ENCODE data around the gene ZNF135.

ZNF135 gene

DNA sequence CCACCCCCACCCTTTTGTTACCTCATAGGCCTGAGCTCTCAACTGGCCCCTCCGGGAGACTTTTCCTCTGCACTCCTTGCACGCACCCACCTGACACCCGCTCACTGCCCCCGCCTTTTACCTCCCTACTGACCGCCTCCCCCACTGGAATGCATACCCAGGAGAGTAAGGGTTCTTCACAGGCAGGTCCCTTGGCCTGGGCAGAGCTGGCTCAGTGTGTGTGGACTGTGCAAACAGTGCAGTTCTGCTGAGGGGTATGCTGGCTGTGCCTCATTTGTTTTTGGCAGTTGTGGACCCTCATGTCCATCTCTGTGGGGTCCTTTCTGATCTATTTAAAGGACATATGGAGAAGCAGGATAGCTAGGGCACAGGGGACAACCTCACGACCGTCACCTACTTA is 34.0 kb downstream of the ZNF135 start:
- DNase-seq (ENCODE audit: low spot score) = no peak

DNA sequence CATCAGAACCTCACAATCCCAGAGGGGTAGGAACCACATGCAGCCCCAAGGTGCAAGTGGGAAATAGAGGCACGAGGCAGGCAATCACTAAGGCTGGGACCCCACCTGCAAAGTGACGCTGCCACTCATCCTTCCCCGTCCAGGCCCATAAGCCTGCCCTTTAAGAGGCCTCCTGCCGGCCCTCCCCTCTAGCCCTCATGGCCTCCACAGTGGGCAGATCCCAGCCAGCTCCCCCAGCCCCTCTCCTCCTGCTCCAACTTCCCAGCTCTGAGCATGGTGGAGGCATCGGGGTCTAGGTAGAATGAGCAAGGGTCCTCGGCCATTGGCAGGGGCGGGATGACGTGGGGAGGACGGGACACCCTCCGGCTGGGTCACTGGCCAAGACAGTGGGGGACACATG is 36.2 kb downstream of the ZNF135 start:
- DNase-seq (ENCODE audit: low spot score) = no peak

DNA sequence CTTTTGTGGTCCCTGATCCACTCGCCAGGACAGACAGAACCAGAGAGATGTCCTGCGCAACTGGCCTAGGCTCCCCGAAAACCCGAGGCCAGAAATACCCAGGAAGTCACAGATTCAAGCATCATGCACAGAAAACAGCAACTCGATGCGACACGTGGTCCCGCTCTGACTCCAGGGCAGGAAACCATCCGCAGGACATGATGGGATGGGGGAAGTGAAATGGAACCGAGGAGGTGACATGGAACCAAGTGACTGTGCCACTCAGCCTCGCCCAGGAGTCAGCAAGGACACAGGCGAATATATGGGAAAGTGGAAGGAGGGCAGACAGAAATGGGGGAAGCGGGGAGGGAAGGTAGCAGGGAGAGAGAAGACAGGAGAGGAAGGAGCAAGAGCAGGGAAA is 37.8 kb downstream of the ZNF135 start:
- no peak for DNase-seq (ENCODE audit: low spot score)

DNA sequence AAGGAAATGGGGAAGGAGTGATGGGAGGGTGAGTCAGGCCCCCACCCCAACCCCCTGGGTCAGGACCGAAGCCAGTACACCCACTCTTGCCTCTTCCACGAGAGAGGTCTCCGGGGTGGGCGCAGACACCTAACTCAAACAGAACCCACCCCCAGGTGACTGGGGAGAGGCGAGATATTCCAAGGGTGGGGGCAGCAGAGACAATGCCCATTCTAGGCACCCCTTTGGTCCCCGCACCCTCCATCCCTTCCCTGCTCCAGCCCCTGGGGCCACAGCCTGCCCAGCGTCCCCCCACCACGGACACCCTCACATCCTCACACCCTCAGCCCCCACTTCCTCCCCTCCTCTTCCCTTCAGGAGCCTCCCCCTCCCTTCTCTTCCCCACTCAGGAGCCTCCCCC is 38.3 kb downstream of the ZNF135 start:
- no peak for DNase-seq (ENCODE audit: low spot score)

DNA sequence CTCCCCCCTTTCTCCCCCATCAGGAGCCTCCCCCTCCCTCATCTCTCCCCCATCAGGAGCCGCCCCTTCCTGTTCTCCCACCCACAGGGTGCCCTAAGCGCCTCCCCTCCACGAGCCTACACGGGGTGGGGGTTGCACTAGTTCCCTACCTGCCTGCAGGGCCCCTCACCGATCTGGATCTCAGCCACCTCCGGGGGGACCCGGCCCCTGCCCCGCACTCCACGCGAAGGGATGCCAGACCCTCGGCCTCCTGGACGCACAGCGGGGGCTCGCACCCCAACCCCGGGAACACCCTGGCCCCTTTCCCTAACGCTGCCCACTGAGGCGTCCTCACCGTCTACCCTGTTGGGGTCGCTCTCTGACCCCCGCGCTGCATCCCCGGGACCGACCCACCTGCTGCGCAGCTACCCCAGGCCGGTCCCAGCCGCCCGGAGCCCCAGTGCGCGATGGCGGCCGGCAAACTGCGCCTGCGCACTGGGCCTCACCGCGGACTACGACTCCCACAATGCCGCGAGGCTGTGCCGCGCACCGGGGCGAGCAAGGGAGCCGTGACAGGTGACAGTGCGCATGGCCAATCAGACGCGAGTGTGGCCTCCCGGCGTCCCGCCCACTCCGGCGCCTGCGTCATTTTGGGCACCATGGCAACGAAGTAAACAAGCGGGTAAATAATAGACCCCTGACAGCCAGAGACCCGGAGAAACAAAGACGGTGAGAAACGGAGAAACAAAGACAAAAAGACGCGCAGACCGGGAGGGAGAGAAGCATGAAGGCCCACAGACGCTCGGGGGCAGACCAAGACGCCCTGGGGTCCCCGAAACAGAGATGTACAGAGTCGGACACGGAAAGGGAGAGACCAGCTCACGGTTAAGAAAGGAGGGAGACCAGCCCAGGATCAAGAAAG is 38.9 kb downstream of the ZNF135 start, which contains the start of gene ZSCAN18:
Gene ZSCAN18, minus strand, starts transcription at position 451 of the 901 bp plus-strand sequence. CDS start 7,964 bp downstream, outside the sequence.
- DNase-seq (ENCODE audit: low spot score) = peak; percentile 98

DNA sequence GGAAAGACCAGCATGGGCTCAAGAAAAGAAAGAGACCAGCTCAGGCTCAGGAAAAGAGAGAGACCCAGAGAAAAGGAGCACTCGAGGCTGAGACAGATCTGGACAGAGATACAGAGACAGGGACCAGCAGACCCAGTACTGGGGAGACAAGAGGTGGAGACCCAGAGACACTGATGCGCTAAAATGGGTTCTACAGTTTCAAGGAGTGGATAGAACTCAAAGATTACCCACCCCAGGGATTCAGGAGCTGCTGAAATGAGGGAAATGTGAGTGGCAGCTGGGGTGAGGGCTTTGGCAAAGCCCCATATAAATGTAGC is 39.6 kb downstream of the ZNF135 start:
- DNase-seq (ENCODE audit: low spot score) = no peak

DNA sequence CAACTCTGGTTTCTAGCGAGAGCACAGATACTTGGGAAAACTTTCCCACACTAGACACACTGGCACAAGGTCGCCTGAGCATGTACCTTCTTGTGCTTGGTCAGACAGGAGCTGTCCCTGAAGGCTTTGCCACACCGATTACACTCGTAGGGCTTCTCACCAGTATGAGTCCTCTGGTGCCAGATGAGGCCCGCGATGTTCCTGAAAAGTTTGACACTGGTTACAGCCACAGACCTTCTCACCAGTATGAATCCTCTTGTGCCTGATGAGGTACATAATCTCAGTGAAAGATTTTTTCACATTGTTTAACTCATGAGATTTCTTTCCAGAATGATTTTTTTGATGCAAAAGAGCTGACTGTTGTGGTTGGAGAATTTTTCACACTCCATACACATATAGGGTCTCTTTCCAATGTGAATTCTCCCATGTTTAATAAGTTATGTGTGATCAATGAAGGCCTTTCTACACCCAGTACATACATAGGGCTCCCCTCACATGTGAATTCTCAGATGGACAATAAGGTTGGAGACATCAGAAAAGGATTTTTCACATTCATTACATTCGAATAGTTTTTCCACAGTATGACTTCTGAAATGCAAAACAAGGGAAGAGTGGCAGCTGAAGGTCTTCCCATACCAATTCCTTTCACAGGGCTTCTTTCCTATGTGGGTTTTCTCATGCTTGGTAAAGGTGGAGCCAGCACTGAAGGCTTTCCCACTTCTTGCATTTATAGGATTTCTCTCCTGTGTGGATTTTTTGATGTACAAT is 48.9 kb downstream of the ZNF135 start:
- DNase-seq (ENCODE audit: low spot score) = no peak

DNA sequence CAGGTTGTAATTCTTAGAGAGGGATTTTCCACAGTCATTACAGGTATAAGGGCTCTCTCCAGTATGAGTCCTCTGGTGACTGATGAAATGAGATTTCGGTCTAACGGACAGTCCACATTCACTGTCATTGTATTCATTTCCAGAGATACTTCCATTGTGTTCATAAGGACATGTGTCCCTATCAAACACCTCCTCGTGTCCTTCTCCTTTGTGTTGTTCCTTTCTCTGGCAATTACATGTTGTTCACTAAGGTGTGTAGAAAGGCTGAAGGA is 49.4 kb downstream of the ZNF135 start:
- DNase-seq (ENCODE audit: low spot score) = no peak

DNA sequence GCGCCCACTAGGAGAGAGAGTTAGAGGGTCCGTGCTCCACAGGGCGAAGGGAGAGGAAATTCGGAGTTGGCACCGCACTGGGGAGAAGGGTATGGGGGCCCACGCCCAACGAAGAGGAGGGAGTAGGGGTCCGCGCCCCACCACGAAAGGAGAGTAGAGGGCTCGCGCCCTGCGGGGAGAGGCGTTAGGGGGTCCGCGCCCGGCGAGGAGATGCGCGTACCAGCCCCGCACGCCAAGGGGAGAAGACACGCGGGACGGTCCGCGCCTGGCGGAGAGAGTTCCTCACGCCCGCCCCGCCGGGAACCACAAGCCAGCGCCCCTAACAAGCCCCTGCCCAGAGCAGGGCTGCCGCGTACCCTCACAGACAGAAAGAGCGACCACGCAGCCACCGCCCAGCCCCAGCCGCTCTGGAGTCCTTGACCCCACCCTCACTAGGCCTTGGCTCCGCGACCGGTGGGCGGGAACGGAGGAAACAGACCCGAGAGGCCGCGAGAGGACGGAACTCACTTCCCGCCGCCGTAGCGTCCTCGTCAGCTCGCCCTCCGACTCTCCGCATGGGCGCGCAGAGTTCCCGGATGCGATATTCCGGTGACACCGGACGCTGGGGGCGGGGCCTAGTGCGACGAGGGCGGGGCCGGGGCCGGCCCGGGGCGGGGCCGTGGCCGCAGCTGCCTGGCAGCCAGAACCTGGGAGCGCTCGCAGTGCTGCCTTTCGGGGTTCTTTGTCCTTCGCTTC is 58.9 kb downstream of the ZNF135 start:
- no peak for DNase-seq (ENCODE audit: low spot score)

DNA sequence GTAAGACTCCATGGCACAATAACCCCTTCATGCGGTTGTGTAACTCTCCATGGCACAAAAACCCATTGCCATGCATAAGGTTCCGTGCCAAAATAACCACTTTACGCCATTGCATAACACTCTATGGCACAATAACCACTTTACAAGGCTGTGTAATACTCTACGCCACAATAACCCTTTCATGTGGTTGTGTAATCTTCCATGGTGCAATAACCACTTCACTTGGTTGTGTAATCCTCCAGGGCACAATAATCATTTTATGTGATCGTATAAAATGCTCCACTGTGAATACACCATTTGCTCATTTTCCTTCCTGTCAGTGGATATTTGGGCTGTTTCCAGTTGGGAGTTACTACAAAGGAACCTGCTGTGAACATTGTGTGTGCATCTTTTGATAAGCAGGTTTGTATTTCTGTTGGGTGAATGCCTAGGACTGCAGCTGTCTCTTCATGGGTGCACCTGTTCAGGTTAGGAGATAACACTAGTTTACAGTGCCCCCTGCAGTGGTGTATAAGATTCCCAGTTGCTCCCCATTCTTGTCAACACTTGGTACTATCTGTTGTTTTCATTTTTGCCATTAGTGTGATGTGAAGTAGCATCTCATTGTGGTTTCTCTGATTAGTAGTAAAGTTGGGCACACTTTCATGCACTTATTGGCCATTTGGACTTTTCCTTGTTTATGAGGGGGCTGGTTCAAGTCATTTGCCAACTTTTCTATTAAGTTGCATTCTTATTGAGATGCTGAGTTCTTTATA is 60.1 kb downstream of the ZNF135 start:
- no peak for DNase-seq (ENCODE audit: low spot score)
